Measurements from ENCODE around the gene SPTLC2.

GRCh38 chr14:77648520-77649200 lies 32.2 kb upstream of the SPTLC2 start:
- TF ChIP-seq POLR2AphosphoS5 (IDR thresholded peaks at IDR 0.05) (no peak), CTCF (IDR thresholded peaks at IDR 0.05) (no peak), POLR2A (IDR thresholded peaks at IDR 0.05) (no peak)

Measured in prostate gland (tissue), 2 donors.